Stimulated activated naive B cell treated with anti-CD40 and anti-IgM and Interleukin-4, amounts not matched to agents 10 μg/mL and 1 μg/mL and 100 μg/mL, for 72 hours (primary cell): Measurements from ENCODE around the gene LSR.

Experiments
- ATAC-seq, 2 donors: fragments of 150-1000 bp; cut with Tn5 transposase; replicated peaks; 2 replicates each; pipeline ENCODE4 v1.10.0; 2021; ENCODE audit warnings: moderate library complexity in 1 of 2
- DNase-seq: peaks from one replicate; pipeline ENCODE4 v3.0.0; 2021
- H3K27ac Mint-ChIP-seq: one replicate; pipeline ENCODE4 v1.8.0; 2022; ENCODE audit warnings: mild to moderate bottlenecking, mixed read lengths
- H3K27me3 Mint-ChIP-seq, 2 donors: one replicate each; pipeline ENCODE4 v1.8.0; 2022; ENCODE audit warnings: mixed read lengths in 2 of 2
- H3K36me3 Mint-ChIP-seq, 2 donors: one replicate each; pipeline ENCODE4 v1.8.0; 2022; ENCODE audit warnings: mixed read lengths in 2 of 2, mild to moderate bottlenecking in 1 of 2
- H3K4me1 Mint-ChIP-seq, 2 donors: one replicate each; pipeline ENCODE4 v1.8.0; 2022; ENCODE audit warnings: mixed read lengths in 2 of 2, mild to moderate bottlenecking in 1 of 2
- H3K4me3 Mint-ChIP-seq, 2 donors: one replicate each; pipeline ENCODE4 v1.8.0; 2022; ENCODE audit warnings: mild to moderate bottlenecking in 2 of 2, mixed read lengths in 2 of 2, moderate library complexity in 1 of 2
- H3K9me3 Mint-ChIP-seq, 2 donors: one replicate each; pipeline ENCODE4 v1.8.0; 2022; ENCODE audit warnings: mixed read lengths in 2 of 2, mild to moderate bottlenecking in 1 of 2

LSR gene, protein sequence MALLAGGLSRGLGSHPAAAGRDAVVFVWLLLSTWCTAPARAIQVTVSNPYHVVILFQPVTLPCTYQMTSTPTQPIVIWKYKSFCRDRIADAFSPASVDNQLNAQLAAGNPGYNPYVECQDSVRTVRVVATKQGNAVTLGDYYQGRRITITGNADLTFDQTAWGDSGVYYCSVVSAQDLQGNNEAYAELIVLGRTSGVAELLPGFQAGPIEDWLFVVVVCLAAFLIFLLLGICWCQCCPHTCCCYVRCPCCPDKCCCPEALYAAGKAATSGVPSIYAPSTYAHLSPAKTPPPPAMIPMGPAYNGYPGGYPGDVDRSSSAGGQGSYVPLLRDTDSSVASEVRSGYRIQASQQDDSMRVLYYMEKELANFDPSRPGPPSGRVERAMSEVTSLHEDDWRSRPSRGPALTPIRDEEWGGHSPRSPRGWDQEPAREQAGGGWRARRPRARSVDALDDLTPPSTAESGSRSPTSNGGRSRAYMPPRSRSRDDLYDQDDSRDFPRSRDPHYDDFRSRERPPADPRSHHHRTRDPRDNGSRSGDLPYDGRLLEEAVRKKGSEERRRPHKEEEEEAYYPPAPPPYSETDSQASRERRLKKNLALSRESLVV

GRCh38 chr19:35248310-35249145 is at the start of gene LSR:
Gene LSR (plus strand): TSS chr19:35249002. CDS start chr19:35249023, 21 bp downstream.
- Mint-ChIP-seq H3K4me3 (peak within 1 kb of the TSS; percentile 89 to 93), H3K36me3 (peaks cover 5 to 22% of the 10 kb centered on the region in 2 donors), H3K4me1 (peaks cover 19 to 26% of the 10 kb centered on the region in 2 donors), H3K9me3 (no peaks in the 10 kb centered on the region), H3K27me3 (peaks cover 0 to 5% of the 10 kb centered on the region in 2 donors), H3K27ac (peak within 1 kb of the TSS; percentile 98)
- DNase-seq (peak; percentile 75), ATAC-seq (peak; percentile 86 to 90)

DNA sequence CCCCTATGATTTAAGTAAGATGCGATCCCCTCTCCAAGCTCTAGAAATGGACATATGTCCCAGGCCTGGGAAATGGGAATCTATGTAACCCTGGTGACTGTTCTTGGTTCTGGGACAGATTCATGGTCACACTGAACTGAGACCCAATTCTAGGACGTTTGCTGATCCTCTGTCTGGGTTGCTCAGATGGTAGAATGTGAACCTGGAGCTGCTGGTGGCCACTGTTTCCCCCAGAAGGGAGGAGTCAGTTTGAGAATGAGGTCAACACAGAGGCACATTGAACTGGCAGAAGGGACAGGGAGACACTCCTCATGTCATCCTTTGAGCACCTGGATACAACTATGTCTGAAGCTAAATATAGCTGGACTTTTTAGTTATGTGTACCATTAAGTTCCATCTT is 49.3 kb upstream of the LSR start:
- Mint-ChIP-seq H3K4me1 (peaks cover 23 to 30% of the 10 kb centered on the region in 2 donors), H3K36me3 (no peaks in the 10 kb centered on the region), H3K27ac (no peak overlapping the region), H3K4me3 (no peak overlapping the region), H3K27me3 (no peaks in the 10 kb centered on the region), H3K9me3 (peaks cover 0 to 1% of the 10 kb centered on the region in 2 donors)
- ATAC-seq (no peak), DNase-seq (no peak)

GRCh38 chr19:35202722-35203688 is 45.8 kb upstream of the LSR start:
- H3K4me3 Mint-ChIP-seq, result no peak overlapping the region

GRCh38 chr19:35204799-35205732 is 43.7 kb upstream of the LSR start:
- Mint-ChIP-seq H3K9me3 (peaks cover 0 to 1% of the 10 kb centered on the region in 2 donors), H3K4me1 (peaks cover 38 to 75% of the 10 kb centered on the region in 2 donors), H3K27me3 (no peaks in the 10 kb centered on the region), H3K36me3 (peaks cover 4 to 5% of the 10 kb centered on the region in 2 donors), H3K27ac (peak overlapping the region; percentile 96), H3K4me3 (peak overlapping the region; percentile 3 to 17)
- ATAC-seq (peak; percentile 83 to 85), DNase-seq (peak; percentile 71)

More at GRCh38 chr19:35202722-35203688, 45.8 kb upstream of the LSR start:
- H3K27ac Mint-ChIP-seq, result peak overlapping the region; percentile 75
- peaks cover 1 to 2% of the 10 kb centered on the region in 2 donors for H3K36me3 Mint-ChIP-seq
- ATAC-seq, result no peak
- peaks cover 36 to 63% of the 10 kb centered on the region in 2 donors for H3K4me1 Mint-ChIP-seq
- no peaks in the 10 kb centered on the region for H3K27me3 Mint-ChIP-seq
- peaks cover 0 to 2% of the 10 kb centered on the region in 2 donors for H3K9me3 Mint-ChIP-seq
- no peak for DNase-seq

GRCh38 chr19:35205733-35206323 is 43.0 kb upstream of the LSR start:
- H3K36me3 Mint-ChIP-seq, result peaks cover 4 to 5% of the 10 kb centered on the region in 2 donors
- H3K4me1 Mint-ChIP-seq, result peaks cover 41 to 80% of the 10 kb centered on the region in 2 donors
- H3K4me3 Mint-ChIP-seq, result no peak overlapping the region
- ATAC-seq (peak; percentile 8 to 20), DNase-seq (no peak)
- H3K27me3 Mint-ChIP-seq, result no peaks in the 10 kb centered on the region
- H3K27ac Mint-ChIP-seq, result peak overlapping the region; percentile 96
- H3K9me3 Mint-ChIP-seq, result peaks cover 0 to 1% of the 10 kb centered on the region in 2 donors

GRCh38 chr19:35206379-35206778 is 42.4 kb upstream of the LSR start:
- Mint-ChIP-seq H3K4me1 (peaks cover 40 to 81% of the 10 kb centered on the region in 2 donors), H3K4me3 (peak overlapping the region; percentile 23 to 51)
- DNase-seq, result peak; percentile 55

GRCh38 chr19:35206855-35207254 is 41.9 kb upstream of the LSR start:
- H3K27ac Mint-ChIP-seq, result peak overlapping the region; percentile 96
- H3K4me1 Mint-ChIP-seq, result peaks cover 43 to 82% of the 10 kb centered on the region in 2 donors
- peaks cover 4 to 9% of the 10 kb centered on the region in 2 donors for H3K36me3 Mint-ChIP-seq
- peak; percentile 3 to 8 for ATAC-seq
- no peak for DNase-seq
- H3K27me3 Mint-ChIP-seq, result no peaks in the 10 kb centered on the region
- peaks cover 0 to 1% of the 10 kb centered on the region in 2 donors for H3K9me3 Mint-ChIP-seq
- peak overlapping the region; percentile 23 to 51 for H3K4me3 Mint-ChIP-seq

More at GRCh38 chr19:35206379-35206778, 42.4 kb upstream of the LSR start:
- ATAC-seq, result peak; percentile 67 to 71
- Mint-ChIP-seq H3K27me3 (no peaks in the 10 kb centered on the region), H3K9me3 (peaks cover 0 to 1% of the 10 kb centered on the region in 2 donors), H3K36me3 (peaks cover 4 to 5% of the 10 kb centered on the region in 2 donors), H3K27ac (peak overlapping the region; percentile 96)

DNA sequence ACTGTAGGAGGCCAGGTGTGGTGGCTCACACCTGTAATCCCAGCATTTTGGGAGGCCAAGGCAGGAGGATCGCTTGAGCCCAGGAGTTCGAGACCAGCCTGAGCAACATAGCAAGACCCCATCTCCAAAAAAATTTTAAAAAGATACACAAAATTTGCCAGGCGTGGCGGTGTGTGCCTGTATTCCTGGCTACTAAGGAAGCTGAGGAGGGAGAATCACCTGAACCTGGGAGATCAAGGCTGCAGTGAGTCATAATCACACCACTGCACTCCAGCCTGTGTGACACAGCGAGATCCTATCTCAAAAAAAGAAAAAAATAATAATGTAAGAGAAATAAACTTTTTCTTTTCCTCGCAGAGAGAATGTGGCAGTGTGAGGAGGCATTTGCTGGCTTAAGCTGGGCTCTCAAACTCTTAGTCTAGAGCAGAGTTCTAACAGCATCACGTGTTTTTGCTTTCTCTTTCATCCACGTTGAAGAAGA is 41.4 kb upstream of the LSR start:
- H3K27me3 Mint-ChIP-seq, result no peaks in the 10 kb centered on the region
- peaks cover 4 to 12% of the 10 kb centered on the region in 2 donors for H3K36me3 Mint-ChIP-seq
- peaks cover 49 to 86% of the 10 kb centered on the region in 2 donors for H3K4me1 Mint-ChIP-seq
- H3K9me3 Mint-ChIP-seq, result peaks cover 0 to 1% of the 10 kb centered on the region in 2 donors
- no peak overlapping the region for H3K4me3 Mint-ChIP-seq
- DNase-seq (no peak), ATAC-seq (no peak)
- peak overlapping the region; percentile 96 for H3K27ac Mint-ChIP-seq

DNA sequence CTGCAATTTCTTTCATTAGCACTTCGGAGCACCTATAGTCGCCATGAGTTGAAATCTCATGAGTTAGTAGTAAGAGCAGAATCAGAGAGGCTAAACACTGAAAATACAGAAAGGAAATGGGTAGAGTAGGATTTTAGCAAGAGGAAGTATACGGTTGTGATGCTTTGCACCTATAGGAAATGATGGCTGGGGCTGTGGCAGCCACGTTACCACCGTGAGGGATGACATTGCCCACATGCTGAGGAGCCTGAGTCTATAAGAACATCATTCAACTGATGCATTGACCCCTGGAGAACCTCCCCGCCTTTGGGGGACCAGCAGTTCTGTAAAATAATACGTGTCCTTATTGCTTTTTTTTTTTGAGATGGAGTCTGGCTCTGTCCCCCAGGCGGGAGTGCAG is 40.7 kb upstream of the LSR start:
- DNase-seq, result no peak
- no peak overlapping the region for H3K4me3 Mint-ChIP-seq

DNA sequence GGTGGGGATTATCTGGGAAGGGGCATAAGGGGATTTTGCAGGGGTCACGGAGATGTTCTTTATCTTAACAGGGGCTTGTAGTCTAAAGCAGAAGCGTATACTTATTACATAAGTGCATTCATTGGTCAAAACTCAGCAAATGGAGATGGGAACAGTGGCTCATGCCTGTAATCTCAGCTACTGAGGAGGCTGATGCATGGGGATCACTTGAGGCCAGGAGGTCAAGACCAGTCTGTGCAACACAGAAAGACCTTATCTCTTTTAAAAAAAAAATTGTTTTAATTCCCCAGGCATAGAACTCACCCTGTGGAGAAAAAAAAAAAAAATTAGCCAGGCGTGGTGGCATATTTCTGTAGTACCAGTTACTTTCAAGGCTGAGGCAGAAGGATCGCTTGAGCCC is 39.2 kb upstream of the LSR start:
- peaks cover 53 to 86% of the 10 kb centered on the region in 2 donors for H3K4me1 Mint-ChIP-seq
- H3K9me3 Mint-ChIP-seq, result peaks cover 0 to 1% of the 10 kb centered on the region in 2 donors
- DNase-seq (no peak), ATAC-seq (no peak)
- peaks cover 4 to 12% of the 10 kb centered on the region in 2 donors for H3K36me3 Mint-ChIP-seq
- peak overlapping the region; percentile 72 for H3K27ac Mint-ChIP-seq
- H3K4me3 Mint-ChIP-seq, result no peak overlapping the region
- H3K27me3 Mint-ChIP-seq, result no peaks in the 10 kb centered on the region

More for the DNA sequence above, 40.7 kb upstream of the LSR start:
- no peak for ATAC-seq
- H3K36me3 Mint-ChIP-seq, result peaks cover 4 to 12% of the 10 kb centered on the region in 2 donors
- H3K9me3 Mint-ChIP-seq, result peaks cover 0 to 1% of the 10 kb centered on the region in 2 donors
- H3K27ac Mint-ChIP-seq, result peak overlapping the region; percentile 51
- H3K4me1 Mint-ChIP-seq, result peaks cover 48 to 86% of the 10 kb centered on the region in 2 donors
- no peaks in the 10 kb centered on the region for H3K27me3 Mint-ChIP-seq

- Mint-ChIP-seq H3K36me3 (peaks cover 4 to 12% of the 10 kb centered on the region in 2 donors), H3K27ac (peak overlapping the region; percentile 95), H3K4me3 (peak overlapping the region; percentile 61 to 70), H3K4me1 (peaks cover 48 to 86% of the 10 kb centered on the region in 2 donors), H3K27me3 (no peaks in the 10 kb centered on the region), H3K9me3 (peaks cover 0 to 1% of the 10 kb centered on the region in 2 donors)
- DNase-seq, result peak; percentile 58
- peak; percentile 25 to 29 for ATAC-seq
Measured at GRCh38 chr19:35211545-35212230, 37.1 kb upstream of the LSR start.
